ENCODE data around the gene B3GNT8.
"Not testable (repeated sequence)": the region's sequence is repeated elsewhere in the genome, so short reads cannot be mapped to it uniquely, and the experiment has no call there.

B3GNT8 gene

DNA sequence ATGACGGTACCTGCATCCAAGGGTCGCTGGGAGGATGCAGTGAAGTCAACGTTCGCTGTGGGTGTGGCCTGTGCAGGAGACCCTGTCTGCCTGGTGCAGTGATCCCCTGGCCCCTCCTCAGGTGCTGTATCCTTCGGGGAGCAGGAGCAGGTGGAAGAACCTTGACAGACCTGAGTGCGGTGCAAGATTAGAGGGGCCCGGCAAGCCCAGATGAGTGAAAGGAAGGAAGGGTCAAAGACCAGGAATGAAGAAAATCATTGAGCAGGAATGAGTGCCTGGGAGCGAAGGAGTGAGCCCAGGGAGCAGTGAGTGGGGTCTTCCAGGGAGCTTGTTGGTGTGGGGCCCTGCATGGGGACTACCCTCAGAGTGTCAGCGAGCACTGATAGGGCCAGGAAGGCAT, 12.7 kb downstream of the B3GNT8 start:
- peaks cover 7% of the 10 kb centered on the region for H3K4me1 Mint-ChIP-seq
- H3K36me3 Mint-ChIP-seq = peaks cover 27% of the 10 kb centered on the region
- H3K27ac Mint-ChIP-seq = no peak overlapping the region
- no peak for DNase-seq
- H3K9me3 Mint-ChIP-seq = no peaks in the 10 kb centered on the region
- H3K27me3 Mint-ChIP-seq = no peaks in the 10 kb centered on the region
- H3K4me3 Mint-ChIP-seq = no peak overlapping the region
- CTCF ChIA-PET = no interaction called here

DNA sequence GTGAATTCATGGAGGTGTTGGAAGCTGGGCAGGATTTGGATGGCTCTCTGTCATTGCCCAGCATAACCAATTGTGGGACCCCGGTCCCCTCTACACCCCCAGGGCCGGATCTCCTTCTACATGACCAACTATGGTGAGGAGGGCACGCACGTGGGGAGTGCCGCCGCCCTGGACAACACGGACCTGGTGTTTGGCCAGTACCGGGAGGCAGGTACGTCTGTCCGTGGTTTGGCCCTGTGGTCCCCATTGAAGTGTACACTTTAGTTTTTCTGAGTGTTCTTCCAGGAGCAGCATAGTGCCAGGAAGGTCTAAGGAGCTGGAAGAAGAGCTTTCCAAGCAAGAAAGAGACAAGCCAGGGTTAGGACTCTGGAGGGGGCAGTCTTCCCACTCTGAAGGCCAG, 13.2 kb downstream of the B3GNT8 start:
- H3K27ac Mint-ChIP-seq = no peak overlapping the region
- no peak for DNase-seq
- no peaks in the 10 kb centered on the region for H3K27me3 Mint-ChIP-seq
- CTCF ChIA-PET = no interaction called here
- no peak overlapping the region for H3K4me3 Mint-ChIP-seq
- peaks cover 25% of the 10 kb centered on the region for H3K36me3 Mint-ChIP-seq
- H3K9me3 Mint-ChIP-seq = no peaks in the 10 kb centered on the region
- H3K4me1 Mint-ChIP-seq = peaks cover 11% of the 10 kb centered on the region

DNA sequence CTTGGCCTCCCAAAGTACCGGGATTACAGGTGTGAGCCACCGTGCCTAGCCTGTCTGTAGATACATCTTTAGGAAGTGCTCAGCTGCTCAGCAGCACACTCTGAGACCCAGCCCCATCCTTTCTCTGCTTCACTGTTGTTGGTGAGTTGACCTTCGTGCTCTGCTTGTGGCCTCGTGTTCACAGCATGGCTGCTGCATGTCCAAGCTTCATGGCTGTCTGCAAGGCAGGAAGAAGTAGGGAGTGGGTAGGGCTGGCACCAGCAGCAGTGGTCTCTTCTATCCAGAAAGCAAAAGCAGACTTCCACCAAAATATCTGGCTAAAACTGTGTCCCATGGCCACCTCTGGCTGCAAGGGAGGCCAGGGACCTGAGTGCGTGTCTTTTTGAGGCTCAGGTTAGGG, 14.2 kb downstream of the B3GNT8 start:
- Mint-ChIP-seq H3K27me3 (no peaks in the 10 kb centered on the region), H3K36me3 (peaks cover 21% of the 10 kb centered on the region), H3K4me1 (peaks cover 11% of the 10 kb centered on the region), H3K27ac (no peak overlapping the region), H3K4me3 (no peak overlapping the region), H3K9me3 (no peaks in the 10 kb centered on the region)
- CTCF ChIA-PET = no interaction called here
- no peak for DNase-seq

- H3K4me3 Mint-ChIP-seq = no peak overlapping the region
- no peaks in the 10 kb centered on the region for H3K9me3 Mint-ChIP-seq
- CTCF ChIA-PET = no interaction called here
- no peak overlapping the region for H3K27ac Mint-ChIP-seq
- DNase-seq = no peak
- H3K4me1 Mint-ChIP-seq = peaks cover 11% of the 10 kb centered on the region
- H3K27me3 Mint-ChIP-seq = no peaks in the 10 kb centered on the region
- H3K36me3 Mint-ChIP-seq = peaks cover 18% of the 10 kb centered on the region
Measured at GRCh38 chr19:41411968-41412265, 15.3 kb downstream of the B3GNT8 start.

- H3K27me3 Mint-ChIP-seq = no peaks in the 10 kb centered on the region
- no peak overlapping the region for H3K27ac Mint-ChIP-seq
- H3K4me1 Mint-ChIP-seq = peaks cover 11% of the 10 kb centered on the region
- H3K9me3 Mint-ChIP-seq = no peaks in the 10 kb centered on the region
- H3K36me3 Mint-ChIP-seq = peaks cover 17% of the 10 kb centered on the region
- DNase-seq = no peak
- no peak overlapping the region for H3K4me3 Mint-ChIP-seq
- CTCF ChIA-PET = no interaction called here
Measured at GRCh38 chr19:41411100-41411967, 15.8 kb downstream of the B3GNT8 start.

- no peaks in the 10 kb centered on the region for H3K27me3 Mint-ChIP-seq
- peaks cover 12% of the 10 kb centered on the region for H3K4me1 Mint-ChIP-seq
- CTCF ChIA-PET = no interaction called here
- H3K9me3 Mint-ChIP-seq = no peaks in the 10 kb centered on the region
- DNase-seq = no peak
- peaks cover 15% of the 10 kb centered on the region for H3K36me3 Mint-ChIP-seq
- no peak overlapping the region for H3K4me3 Mint-ChIP-seq
- H3K27ac Mint-ChIP-seq = peak overlapping the region; percentile 16
Measured at GRCh38 chr19:41410336-41411054, 16.7 kb downstream of the B3GNT8 start.

DNA sequence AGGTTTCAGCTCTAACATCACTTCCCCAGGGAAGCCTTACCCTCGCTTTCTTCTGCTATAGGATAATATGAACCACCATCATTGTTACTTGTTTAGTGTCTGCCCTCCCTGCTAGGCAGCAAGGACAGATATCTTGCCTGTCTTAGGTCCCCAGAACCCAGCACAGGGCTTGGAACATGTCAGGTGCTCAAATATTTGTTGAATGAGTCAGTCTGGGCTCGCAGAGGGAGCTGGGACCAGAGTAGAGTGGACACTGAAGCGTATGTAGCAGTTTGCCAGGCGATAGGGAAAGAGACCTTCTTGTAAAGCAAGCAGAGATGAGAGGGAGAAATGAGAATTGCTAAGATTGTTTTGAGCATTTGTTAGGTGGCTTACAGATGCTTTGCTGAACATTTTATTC, 17.9 kb downstream of the B3GNT8 start:
- H3K4me3 Mint-ChIP-seq = no peak overlapping the region
- peaks cover 12% of the 10 kb centered on the region for H3K36me3 Mint-ChIP-seq
- H3K27ac Mint-ChIP-seq = no peak overlapping the region
- DNase-seq = no peak
- H3K27me3 Mint-ChIP-seq = no peaks in the 10 kb centered on the region
- no peaks in the 10 kb centered on the region for H3K9me3 Mint-ChIP-seq
- CTCF ChIA-PET = no interaction called here
- peaks cover 16% of the 10 kb centered on the region for H3K4me1 Mint-ChIP-seq

DNA sequence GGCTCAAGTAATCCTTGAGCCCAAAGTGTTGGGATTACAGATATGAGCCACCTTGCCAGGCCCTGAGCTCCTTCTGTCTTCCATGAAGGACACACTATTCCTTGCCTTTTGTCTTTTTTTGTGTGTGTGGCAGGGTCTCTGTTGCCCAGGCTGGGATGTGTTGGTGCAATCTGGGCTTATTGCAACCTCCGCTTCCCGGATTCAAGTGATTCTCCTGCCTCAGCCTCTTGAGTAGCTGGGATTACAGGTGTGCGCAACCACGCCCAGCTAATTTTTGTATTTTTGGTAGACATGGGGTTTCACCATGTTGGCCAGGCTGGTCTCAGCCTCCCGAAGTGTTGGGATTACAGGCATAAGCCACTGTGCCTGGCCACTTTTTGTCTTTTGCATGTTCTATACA, 18.3 kb downstream of the B3GNT8 start:
- H3K27me3 Mint-ChIP-seq, CTCF ChIA-PET, DNase-seq, H3K4me3 Mint-ChIP-seq, H3K9me3 Mint-ChIP-seq, H3K27ac Mint-ChIP-seq, H3K36me3 Mint-ChIP-seq: not testable (repeated sequence)
- H3K4me1 Mint-ChIP-seq = peaks cover 16% of the 10 kb centered on the region

DNA sequence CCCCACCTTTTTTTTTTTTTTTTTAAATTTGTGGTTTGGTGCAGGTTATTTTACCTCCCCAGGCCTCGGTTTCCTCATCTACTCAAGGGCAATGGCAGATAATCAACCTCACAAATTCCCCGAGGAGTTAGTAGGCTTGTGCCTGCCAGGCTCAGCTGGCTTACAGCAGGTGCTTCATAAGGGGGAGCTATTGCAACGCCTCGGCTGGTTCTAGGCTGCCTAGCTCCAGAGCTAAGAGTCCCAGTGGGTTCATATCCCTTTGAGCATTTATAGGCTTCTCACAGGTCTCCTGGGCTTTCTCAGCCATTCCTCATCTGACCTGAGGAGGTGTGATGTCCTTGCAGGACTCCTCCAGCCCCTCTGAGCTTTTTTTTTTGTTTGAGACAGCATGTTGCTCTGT, 18.9 kb downstream of the B3GNT8 start:
- no peaks in the 10 kb centered on the region for H3K9me3 Mint-ChIP-seq
- no peak overlapping the region for H3K4me3 Mint-ChIP-seq
- no peak for DNase-seq
- H3K27me3 Mint-ChIP-seq = no peaks in the 10 kb centered on the region
- H3K27ac Mint-ChIP-seq = no peak overlapping the region
- CTCF ChIA-PET = no interaction called here
- peaks cover 16% of the 10 kb centered on the region for H3K4me1 Mint-ChIP-seq
- H3K36me3 Mint-ChIP-seq = peaks cover 6% of the 10 kb centered on the region

DNA sequence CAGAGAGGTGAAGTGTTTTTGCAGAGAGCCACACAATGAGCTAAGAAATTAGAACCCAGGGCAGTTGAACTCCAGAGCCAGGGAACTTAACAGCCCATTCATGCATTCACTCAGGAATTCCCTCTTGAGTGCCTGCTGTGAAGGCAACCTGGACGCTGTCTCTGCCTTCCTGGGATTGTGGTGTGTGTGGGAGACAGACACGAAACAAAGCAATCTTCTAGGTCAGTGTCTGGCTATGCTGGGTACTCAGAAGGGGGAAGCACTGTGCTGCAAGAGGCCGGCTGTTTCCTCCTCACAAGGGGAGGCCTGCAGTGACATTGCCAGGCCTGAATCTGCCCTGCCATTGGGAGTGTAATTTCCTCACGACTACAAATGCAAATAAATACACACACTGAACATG, 19.9 kb downstream of the B3GNT8 start:
- no peaks in the 10 kb centered on the region for H3K9me3 Mint-ChIP-seq
- CTCF ChIA-PET = no interaction called here
- no peak overlapping the region for H3K4me3 Mint-ChIP-seq
- H3K4me1 Mint-ChIP-seq = peaks cover 16% of the 10 kb centered on the region
- no peak overlapping the region for H3K27ac Mint-ChIP-seq
- peaks cover 3% of the 10 kb centered on the region for H3K36me3 Mint-ChIP-seq
- H3K27me3 Mint-ChIP-seq = no peaks in the 10 kb centered on the region
- DNase-seq = no peak

DNA sequence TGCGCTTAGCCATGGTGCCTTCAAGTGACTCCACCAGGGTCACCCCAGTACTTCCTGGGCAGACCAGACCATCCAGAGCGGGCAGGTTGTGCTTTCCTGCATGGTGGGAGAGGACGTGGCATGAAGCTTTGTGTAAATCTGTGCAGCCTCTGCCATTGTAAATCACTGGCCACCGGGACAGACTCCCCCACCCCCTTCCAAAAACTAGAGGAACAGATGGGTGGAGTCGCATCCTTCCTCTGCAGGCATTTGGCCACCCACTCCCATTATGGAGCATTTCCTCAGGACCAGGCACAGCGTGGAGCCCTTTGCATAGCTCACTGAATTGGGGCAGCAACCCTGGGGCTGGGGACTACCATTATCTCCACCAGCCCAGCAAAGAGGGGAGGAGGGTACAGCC, 21.4 kb downstream of the B3GNT8 start:
- no peak overlapping the region for H3K27ac Mint-ChIP-seq
- H3K4me1 Mint-ChIP-seq = peaks cover 16% of the 10 kb centered on the region
- no peak for DNase-seq
- CTCF ChIA-PET = interaction anchor here (1.0 kb wide), 1 partner anchor 164 kb away, joined by 3 read pairs; no protein-coding TSS in a partner anchor
- no peak overlapping the region for H3K4me3 Mint-ChIP-seq
- H3K9me3 Mint-ChIP-seq = no peaks in the 10 kb centered on the region
- H3K36me3 Mint-ChIP-seq = peaks cover 2% of the 10 kb centered on the region
- no peaks in the 10 kb centered on the region for H3K27me3 Mint-ChIP-seq

DNA sequence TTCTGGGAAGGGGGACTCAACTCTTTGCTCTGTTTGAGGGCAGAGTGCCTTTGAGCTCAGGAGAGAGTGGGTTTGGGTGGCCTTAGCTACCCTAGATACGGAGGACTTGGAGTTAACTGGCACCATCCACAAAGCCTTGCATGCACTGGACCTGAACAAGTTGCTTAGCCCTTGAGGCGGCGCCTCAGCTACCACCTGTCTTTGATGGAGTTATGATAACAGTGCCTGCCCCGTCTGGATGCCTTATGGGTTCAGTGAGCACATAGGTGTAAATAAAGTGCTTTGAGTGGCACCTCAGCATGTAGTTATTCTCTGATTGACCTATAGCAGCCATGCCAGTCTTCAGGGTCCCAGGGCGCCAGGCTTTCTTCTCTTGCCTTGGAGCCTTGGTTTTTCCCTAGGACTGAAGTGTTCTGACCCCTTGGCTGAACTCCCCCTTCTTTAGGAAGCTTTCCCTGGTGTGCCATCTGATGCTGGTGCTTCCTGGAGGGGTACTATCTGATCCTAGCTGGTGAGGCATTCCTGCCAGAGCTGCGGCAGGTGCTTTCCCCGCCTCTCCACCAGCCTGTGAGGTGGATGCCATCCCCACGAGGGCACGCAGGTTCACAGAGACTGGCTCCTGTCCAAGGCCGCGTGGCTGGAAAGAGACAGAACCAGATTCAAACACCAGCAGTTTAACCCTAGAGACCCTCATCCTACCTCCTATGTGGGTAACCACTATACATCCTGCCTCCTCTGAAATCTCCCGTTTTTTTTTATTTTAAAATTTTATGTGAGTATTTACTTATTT, 23.8 kb downstream of the B3GNT8 start:
- peaks cover 4% of the 10 kb centered on the region for H3K27me3 Mint-ChIP-seq
- no peak for DNase-seq
- CTCF ChIA-PET = interaction anchor here (0.8 kb wide), 1 partner anchor 36 kb away, joined by 3 read pairs; no protein-coding TSS in a partner anchor
- peaks cover 18% of the 10 kb centered on the region for H3K4me1 Mint-ChIP-seq
- H3K36me3 Mint-ChIP-seq = peaks cover 2% of the 10 kb centered on the region
- no peaks in the 10 kb centered on the region for H3K9me3 Mint-ChIP-seq
- no peak overlapping the region for H3K4me3 Mint-ChIP-seq
- H3K27ac Mint-ChIP-seq = no peak overlapping the region

DNA sequence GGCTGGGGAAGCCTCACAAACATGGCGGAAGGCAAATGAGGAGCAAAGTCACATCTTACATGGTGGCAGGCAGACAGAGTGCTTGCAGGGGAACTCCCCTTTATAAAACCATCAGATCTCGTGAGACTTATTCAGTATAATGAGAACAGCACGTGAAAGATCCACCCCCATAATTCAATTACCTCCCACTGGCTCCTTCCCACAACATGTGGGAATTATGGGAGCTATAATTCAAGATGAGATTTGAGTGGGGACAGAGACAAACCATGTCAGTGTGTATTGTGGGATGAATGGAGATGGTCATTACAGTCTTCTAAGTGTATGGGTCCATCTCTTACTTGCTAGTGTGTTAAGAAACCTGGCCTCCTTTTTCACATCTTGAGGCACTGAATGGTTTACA, 25.2 kb downstream of the B3GNT8 start:
- no peaks in the 10 kb centered on the region for H3K9me3 Mint-ChIP-seq
- CTCF ChIA-PET = interaction anchor here (0.9 to 1.5 kb wide), 2 partner anchors 47 to 51 kb away, joined by 3 read pairs; no protein-coding TSS in a partner anchor
- DNase-seq = no peak
- H3K27ac Mint-ChIP-seq = no peak overlapping the region
- peaks cover 2% of the 10 kb centered on the region for H3K36me3 Mint-ChIP-seq
- H3K27me3 Mint-ChIP-seq = peaks cover 7% of the 10 kb centered on the region
- H3K4me1 Mint-ChIP-seq = peaks cover 31% of the 10 kb centered on the region
- H3K4me3 Mint-ChIP-seq = no peak overlapping the region

- H3K4me3 Mint-ChIP-seq = no peak overlapping the region
- H3K4me1 Mint-ChIP-seq = peaks cover 33% of the 10 kb centered on the region
- no peak overlapping the region for H3K27ac Mint-ChIP-seq
- no peaks in the 10 kb centered on the region for H3K9me3 Mint-ChIP-seq
- peaks cover 8% of the 10 kb centered on the region for H3K27me3 Mint-ChIP-seq
- H3K36me3 Mint-ChIP-seq = peaks cover 3% of the 10 kb centered on the region
- no peak for DNase-seq
- CTCF ChIA-PET = interaction anchor here (0.9 to 1.5 kb wide), 2 partner anchors 48 to 50 kb away, joined by 3 read pairs; no protein-coding TSS in a partner anchor
Measured at GRCh38 chr19:41401483-41401882, 25.7 kb downstream of the B3GNT8 start.

Measured in activated naive CD4-positive, alpha-beta T cell treated with anti-CD3 and anti-CD28 coated beads, Interleukin-2, amount 10 ng/mL, durations not matched to agents 7 days and 5 days (primary cell).